ENCODE results near the gene GRIP1.

Gene GRIP1

DNA sequence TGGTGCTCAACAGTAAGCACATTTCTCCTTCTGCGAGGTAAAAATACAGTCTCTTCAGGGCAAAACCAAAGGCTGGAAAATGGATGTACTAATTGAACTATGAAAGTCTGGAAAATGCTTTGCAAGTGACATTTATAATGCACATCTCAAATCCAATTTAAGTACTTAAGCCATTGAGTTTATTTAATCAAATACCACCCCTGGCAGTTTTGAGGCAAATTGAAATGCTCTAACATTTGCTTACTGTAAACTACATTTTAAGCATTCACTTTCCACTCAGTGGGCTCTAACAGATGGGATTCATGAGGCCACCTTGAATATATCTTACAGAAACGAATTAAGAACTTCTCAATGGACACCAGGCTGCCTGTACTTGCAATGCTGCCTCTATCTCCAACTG, 306.9 kb downstream of the GRIP1 start:
- no peak for DNase-seq

DNA sequence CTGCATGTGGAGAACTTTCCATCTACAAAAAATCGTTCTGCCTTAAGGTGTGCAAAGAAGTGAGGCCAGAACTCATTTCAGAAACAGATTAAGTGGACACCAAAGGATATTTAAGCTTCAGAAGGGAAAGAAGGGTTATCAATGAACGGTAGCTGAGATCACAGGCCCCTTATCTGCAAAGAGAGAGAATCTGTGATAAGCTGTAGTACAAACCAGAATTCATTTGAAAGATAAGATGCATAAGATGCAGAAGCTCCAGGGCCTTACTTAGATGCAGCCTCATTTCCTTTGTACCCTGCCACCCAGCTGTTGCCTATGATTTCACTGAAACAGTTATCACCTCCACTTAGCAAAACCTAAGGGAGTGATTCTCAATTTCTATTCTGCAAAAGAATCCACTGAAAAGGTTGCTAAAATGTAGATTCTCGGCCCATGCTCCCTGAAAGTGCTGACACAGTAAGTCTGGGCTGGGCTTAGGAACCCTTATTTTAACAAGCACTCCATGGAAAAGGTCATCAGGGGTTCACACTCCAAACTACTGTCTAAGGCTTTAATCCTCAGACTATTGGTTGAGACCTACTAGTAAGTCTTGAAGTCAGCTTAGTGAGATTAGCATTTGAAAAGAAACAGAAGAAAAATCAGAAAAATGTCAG, 311.7 kb downstream of the GRIP1 start:
- DNase-seq: no peak

DNA sequence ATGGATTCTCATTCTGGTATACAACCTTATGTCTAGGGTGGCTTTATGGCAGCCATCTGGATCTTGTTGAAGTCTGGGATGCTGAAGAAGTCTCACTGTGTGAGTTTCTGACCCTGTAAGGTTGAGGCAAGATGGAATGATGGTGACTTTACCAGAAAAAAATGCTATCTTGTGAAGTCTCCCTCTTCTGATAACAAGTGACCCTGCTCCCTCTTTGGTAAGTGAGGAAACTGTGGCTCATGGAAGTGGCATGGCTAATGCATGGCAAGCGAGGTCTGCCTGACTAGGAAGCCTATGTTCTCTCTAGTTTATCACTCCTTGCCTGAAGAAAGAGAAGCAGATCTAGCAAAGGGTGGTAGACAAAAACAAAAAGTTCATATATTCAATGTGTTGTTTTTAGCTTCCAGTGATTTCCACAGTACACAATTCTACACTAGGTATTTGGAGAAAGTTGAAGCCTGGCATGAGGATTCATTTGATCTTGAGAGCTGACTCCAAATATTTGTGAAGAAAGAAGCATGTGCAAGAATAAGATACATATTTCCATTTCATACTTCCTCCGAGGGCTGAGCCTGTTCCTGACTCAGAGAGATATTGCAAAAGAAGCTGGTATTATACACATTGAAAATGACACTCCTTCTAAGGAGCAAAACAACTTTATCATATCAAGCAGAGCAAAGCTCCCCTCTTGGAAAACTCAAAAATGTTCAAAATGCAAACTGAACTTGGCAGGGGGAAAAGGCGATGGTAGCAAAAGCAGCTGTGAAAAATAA, 313.0 kb downstream of the GRIP1 start:
- no peak for DNase-seq

DNA sequence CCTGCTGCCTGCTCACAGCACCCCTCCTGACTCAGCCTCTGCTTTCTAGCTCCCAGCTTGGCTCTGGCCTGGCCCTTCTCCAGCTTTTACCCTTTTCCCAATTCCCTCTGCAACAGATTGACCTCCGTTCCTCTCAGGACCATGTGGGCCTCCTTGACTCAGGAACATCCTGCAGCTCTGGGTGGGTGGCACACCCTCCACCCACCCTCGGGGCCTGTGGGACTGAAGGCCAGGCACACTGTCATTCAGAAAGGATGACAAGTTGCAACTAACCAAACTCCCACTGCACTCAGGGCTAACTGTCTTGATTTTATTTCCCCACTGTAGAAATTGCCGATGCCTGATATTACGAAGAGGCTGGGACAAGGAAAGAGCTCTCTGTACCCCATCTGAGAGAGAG, 317.2 kb downstream of the GRIP1 start:
- DNase-seq: no peak

DNA sequence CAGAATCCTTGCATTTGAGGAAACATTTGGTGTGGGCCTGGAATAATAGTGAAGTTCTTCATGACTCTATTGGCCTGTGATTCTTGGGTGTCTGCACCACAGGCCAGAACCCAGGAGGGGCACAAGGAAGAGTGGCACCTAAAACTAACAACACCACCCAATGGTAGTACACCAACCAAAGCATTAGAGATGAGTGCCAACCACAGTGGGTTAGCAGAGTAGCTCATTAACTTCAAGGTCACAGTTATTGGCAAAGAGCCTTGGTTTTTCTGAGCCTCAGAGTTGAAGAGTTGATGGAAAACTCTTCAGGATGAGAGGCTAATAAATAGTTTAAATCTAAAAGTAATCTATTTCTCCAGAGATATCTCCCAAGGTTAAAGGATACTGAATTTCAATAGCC, 319.6 kb downstream of the GRIP1 start:
- DNase-seq: no peak

DNA sequence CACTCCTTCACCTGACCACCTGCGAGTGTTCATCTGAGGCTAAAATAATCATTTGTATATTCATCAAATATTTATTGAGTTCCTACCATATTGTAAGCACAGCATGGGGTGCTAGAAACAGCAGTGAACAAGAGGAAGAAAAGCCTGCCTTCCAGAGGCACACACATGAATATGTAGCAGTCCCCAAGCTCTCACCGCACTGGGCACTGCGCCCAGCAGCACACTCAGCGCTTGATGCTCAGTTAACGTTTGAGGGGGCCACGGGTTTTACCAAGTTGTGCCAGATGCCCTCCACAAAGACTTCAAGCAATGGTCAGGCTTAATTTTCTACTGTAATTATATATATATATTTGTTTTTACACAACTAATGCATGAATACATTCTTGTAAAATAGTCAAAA, 324.6 kb downstream of the GRIP1 start:
- no peak for DNase-seq

DNA sequence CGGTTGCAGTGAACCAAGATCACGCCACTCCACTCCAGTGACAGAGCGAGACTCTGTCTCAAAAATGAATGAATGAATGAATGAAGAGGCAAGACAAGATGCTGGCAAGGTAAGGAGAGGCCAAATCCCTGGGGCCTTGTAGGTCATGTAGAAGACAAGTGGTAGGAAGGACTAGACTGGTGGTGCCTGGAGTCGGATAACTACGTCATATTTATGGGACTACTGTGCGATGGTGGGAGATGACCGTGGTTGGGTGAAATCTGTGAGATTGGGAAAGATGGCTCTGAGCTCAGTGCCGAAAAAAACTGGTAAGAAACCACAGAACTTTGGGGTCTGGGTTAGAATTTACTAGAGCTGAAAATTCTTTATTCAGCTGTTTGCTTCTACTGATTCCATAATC, 326.0 kb downstream of the GRIP1 start:
- no peak for DNase-seq

DNA sequence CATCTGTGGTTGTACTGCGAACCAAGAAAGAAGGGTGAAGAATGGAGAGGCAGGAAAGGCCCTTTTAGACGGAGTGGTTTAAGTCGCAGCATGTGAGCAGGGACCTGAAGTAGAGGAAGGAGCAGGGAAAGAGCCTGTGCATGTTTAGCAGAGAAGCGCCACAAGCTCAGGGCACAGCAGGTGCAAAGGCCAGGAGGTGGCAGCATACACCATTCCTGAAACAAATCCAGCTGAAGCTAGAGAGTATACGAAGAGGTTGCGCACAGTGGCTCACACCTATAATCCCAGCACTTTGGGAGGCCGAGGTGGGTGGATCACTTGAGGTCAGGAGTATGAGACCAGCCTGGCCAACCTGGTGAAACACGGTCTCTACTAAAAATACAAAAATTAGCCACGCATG, 326.7 kb downstream of the GRIP1 start:
- DNase-seq: no peak

DNA sequence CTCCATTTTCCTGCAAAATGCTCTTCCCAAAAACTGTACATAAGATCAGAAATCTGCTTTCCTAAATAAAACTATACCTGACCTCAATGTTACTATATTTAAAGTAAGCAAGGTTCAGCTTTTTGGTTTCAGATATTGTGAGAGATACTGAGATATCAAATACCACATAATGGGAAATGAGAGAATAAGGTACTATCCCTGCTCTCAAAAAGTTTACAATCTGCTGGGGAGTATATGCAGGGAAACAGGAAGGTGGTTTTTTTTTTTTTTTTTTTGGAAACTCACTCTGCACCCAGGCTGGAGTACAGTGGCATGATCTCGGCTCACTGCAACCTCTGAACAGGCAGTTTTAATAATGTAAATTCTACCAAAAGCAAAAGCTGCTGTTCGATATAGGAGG, 327.6 kb downstream of the GRIP1 start:
- no peak for DNase-seq

DNA sequence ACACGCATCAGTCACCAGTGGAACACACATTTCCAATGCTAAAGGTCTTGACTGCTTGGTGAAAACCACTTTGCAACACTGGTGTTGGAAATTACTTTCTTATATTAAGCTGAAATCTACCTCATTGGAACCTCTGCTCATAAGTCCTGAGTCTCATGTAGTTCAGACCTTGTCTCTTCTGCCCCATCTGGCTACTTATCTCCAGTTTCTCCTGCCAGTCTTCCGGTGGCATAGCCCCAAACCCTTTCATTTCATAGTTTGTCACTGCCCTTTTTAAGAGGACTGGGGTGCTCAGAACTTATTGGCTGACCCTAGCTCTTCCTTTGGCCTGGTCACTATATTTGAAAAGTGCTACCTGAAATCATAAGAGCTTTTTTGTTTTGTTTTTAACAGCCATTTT, 332.9 kb downstream of the GRIP1 start:
- no peak for DNase-seq

DNA sequence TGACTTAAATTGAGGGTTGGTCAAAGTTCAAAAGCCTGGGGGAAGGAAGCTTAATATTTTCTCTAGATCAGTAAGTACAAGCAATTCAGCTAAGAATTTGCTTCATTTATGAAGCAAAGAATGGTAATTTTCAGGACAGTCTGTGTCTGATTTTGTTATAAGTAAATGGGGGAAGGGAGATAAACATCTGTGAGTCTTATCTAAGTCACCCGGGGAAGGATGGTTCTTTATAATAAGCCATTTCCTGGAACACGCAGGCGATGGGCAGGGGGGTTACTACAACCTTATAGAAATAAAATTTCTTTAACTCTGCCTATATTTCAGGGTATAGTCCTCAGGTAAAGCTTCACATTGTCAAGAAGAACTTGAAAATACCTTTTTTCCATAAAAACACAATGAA, 333.7 kb downstream of the GRIP1 start:
- no peak for DNase-seq

DNA sequence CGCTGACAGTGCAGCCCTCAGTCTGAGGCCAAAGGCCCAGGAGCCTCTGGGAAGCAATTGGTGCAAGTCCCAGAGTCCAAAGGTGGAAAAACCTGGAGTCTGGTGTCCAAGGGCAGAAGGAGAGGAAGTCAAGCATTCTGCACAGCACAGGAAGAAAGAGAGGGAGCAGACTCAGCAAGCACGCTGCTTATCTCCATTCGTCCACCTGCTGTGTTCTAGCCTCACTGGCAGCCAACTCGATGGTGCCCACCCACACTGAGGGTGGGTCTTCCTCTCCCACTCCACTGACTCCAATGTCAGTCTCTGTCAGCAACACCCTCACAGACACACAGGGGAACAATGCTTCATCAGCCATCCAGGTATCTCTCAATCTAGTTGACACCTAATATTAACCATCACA, 337.8 kb downstream of the GRIP1 start:
- DNase-seq: no peak

DNA sequence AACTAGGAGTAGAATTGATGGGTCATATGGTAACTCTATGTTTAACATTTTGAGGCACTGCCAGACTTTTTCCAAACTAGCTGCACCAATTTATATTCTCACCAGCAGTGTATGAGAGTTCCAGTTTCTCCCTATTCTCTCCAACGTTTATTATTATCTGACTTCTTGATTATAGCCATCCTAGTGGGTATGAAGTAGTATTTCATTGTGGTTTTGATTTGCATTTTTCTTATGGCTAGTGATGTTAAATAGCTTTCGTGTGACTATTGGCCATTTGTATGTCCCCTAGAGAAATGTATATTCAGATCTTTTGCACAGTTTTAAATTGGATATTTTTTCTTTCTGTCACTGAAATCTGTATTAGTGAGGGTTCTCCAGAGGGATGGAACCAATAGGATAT, 338.7 kb downstream of the GRIP1 start:
- DNase-seq: no peak

DNA sequence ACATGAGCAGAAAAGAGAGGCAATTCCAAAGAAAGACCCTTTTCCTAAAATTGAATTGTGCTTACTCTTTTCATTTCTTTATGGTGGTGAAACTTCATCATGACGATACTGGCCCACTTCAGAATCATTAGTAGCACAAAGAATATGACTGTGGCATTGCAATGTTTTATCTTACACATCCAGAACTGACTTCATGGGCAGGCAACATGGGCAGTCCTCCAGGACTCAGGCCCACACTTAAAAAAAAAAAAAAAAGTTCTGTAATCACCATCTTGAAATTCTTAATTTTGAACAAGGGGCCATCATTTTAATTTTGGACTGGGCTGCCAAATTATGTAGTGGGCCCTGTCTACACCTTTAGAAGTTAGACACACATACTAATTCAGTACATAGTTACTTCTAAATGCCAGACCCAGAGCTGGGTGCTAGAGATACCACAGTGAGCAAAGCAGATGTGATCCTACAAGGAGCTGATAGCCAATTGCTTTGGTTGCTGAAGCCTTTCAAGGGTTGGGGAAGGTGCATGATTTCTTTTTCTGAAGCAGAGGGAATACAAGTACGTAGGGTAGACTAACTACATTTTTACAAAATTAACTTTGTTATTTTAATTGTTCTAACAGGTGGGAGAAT, 341.4 kb downstream of the GRIP1 start:
- no peak for DNase-seq

DNA sequence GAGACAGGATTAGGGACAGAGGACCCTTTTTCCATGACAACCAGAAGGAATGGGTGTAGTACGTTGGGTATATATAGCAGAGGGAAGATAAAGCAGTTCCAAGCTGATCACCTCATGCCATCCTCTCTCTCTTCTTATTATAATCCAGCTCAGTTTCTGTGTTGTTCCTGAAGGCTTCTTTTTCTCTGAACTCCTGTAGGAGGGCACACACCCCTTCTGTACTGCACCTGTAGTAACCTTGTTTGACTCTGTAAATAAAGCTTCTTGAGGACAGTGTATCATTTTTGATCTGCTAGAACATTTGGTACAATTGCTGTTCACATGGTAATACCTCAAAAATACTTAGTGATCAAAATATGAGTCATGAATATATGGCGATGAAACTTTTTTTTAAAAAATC, 343.1 kb downstream of the GRIP1 start:
- no peak for DNase-seq

DNA sequence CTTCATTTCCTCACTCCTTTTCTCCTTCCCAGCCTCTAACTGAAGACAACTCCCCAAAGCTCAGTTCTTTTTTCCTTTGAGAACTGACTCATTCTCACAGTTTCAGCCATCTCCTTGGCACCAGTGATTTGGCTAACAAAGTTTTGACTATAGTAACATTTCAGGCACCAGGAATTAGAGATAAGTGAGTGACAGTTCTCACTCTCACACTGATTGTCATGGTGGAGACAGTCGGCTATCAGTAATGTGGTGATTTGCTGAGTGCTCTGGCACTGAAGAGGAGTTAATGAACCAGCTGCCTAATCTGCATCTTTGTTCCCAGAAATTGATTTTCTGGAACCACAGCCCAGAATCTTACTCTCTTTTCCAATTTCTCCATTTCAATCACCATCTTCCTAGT, 347.1 kb downstream of the GRIP1 start:
- DNase-seq: no peak

DNA sequence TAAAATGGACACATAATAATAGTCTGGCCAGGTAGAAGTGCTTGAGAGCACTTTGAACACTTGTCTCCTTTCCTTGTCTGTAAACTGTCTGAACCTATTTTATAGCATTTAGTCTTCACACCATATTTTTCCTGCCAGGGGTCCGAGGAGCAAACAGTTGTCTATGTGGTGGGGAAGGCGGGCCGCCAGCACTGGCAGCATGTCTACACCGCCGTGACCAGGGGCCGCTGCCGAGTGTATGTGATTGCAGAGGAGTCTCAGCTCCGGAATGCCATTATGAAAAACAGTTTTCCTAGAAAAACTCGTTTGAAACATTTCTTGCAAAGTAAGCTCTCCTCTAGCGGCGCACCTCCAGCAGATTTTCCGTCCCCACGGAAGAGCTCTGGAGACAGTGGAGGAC, 347.9 kb downstream of the GRIP1 start:
- no peak for DNase-seq

DNA sequence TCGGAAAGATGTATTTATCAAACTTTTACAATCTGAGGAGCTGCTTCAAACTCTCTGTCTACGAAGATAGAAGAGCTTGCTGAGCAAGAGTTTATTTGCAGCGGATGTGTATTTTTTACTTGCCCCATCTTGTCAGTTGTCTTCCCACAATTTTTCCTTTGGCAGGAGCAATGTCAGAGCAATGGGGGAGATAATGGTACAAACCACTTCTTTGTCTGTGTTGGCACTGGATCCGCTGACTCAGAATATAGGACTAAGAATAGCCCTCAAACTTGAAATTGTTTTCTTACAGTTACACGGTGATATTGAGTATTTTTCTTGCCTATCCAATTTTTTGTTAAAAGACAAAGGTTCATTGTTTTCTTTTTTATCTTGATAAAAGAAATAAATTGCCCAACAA, 348.9 kb downstream of the GRIP1 start:
- no peak for DNase-seq

DNA sequence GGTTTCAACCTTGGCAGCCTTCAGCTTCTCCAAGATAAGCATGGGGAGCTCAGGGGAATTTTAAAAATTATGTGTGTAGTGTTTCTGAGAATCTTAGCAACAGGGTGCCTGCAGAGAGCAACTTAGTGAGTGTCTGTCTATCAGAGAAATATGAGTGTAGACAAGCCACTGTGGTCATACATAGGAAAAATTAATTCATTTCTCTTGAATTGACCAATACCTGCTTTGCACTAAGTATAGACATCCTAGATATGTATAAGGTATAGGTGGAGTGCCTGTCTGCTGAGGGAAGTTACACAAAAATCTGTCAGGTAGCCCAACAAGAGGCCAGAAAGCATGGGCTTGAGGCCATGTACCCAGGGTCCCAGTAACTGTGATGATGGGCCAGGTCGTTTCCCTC, 355.9 kb downstream of the GRIP1 start:
- no peak for DNase-seq

DNA sequence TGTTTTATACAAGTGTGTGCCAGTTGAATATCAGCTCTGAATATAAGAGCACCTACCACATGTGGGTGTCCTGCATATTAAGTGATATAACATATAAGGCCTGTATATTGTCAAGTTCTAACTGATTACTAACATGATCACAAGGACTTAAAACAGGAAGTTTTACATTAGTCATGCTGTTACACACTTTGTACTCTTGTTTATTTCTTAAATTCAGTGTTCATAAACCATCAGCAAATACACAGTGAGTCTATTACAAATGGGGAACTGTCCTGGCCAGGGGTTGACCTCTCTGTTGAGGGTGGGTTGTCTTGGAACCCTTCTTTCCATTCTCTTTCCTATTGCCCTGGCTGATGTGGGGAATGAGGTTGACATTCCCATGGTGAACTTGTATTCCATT, 357.4 kb downstream of the GRIP1 start:
- DNase-seq: no peak

DNA sequence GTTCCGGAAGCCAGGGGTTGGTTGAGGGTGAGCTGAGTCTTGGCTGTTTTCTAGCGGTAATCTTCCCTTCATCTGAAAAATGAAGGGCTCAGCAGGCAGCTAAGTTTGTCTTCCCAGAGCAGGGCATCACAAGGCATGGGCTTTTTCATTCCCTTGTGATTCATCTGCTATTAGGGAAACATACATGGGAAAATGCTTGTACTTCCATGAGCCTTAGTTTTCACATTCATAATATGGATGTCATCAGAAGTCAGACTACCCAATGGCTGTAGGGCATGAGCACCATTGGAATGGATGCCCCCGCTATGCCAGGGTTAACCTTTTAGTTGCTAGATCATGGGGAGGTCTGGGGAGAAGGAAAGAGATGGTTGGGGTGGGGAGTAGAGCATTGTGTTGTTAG, 357.9 kb downstream of the GRIP1 start:
- no peak for DNase-seq

DNA sequence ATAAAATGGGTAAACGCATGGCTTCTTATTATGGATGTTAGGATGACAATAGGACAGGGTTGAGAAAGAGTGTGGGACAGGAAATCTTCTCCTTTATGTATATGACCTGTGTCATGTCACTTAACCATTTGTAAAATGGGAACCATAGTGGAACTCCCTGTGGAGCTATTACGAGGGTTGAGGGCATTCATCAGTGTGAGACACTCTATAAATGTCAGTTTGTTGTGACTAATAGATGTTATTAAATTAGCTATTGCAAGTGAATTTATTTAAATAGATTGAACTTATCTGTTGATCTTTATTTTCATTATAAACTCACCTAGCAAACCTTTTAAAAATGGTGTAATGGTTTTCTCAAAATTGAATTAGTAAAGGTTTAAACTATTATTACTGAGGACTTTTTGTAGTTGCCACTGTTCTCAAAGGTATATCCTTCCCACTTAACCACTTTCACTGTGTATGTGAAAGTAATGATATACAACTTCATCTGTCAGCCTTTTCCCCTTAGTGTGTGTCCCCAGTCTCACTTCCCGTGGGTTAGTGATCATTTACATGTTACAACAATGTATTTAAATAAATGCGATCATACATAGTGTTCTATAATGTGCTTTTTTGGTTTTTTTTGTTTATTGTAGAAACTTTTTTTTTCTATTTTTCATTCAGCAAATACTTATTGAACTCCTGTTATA, 359.5 kb downstream of the GRIP1 start:
- DNase-seq: no peak

DNA sequence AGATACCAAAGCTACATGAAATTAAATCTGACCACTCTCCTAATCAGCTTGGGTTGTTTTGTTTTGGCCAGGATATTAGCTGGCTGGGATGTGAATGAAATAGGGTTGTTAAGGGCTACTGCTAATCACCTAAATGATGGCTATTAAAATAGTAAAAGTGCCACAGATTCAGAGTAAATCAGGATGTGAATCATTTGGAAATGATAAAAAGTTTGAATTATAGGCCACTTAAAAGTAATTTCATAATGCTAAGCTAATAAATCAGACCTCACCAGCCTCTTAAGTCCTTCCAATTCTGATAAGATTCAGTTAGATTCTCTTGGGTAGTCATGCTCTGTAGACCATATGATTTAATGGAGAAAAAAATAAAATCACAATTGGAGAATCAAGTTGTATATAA, 364.6 kb downstream of the GRIP1 start:
- no peak for DNase-seq

DNA sequence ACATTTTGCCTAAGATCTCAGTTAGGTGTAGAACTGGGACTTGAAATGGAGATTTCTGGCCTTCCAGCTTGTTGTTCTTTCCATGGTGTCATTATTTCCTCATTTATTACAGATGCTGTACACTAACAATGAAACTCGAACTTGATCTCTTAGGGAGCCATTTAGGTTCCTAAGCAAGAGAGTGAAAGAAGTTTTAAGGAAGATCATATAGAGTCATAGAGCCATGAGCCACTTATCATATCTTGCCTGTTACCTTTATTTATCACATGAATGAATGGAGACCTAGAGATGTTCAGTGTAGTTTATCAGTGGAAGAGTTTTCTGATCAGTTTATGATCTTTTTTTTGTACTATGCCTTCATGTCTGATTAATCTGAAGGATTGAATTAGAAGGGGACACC, 366.7 kb downstream of the GRIP1 start:
- no peak for DNase-seq
